RWPE2 (cell line): ENCODE results near the gene FAT4.

Source experiments
- ATAC-seq: fragments of 200-7000 bp; cut with Tn5 transposase; 3 replicates; pipeline ENCODE4 v1.9.1; 2021; ENCODE audit warnings: low read depth
- DNase-seq: peaks from one replicate; pipeline ENCODE4 v3.0.0-alpha.2; 2020; ENCODE audit warnings: low spot score
- H3K27ac ChIP-seq: fragments of 450-650 bp; 2 replicates; pipeline ENCODE4 v1.5.1; 2017; ENCODE audit warnings: mild to moderate bottlenecking; ENCODE audit not compliant: poor library complexity, severe bottlenecking
- H3K27me3 ChIP-seq: fragments of 250-450 bp; sonication (Bioruptor Pico); 2 replicates; pipeline ENCODE4 v1.5.1; 2021; ENCODE audit warnings: mild to moderate bottlenecking, moderate library complexity; ENCODE audit not compliant: insufficient read depth, poor library complexity, severe bottlenecking
- H3K36me3 ChIP-seq: fragments of 250-450 bp; sonication (Bioruptor Pico); 2 replicates; pipeline ENCODE4 v1.5.1; 2020; ENCODE audit warnings: low read depth, mild to moderate bottlenecking, moderate library complexity
- H3K4me1 ChIP-seq: fragments of 250-450 bp; sonication (Bioruptor Pico); 2 replicates; pipeline ENCODE4 v1.5.1; 2021; ENCODE audit warnings: mild to moderate bottlenecking, moderate library complexity; ENCODE audit not compliant: insufficient read depth, poor library complexity, severe bottlenecking
- H3K4me3 ChIP-seq: fragments of 250-450 bp; sonication (Bioruptor Pico); 2 replicates; pipeline ENCODE4 v1.5.1; 2021; ENCODE audit warnings: mild to moderate bottlenecking, moderate library complexity; ENCODE audit not compliant: severe bottlenecking
- H3K9me3 ChIP-seq: fragments of 250-450 bp; sonication (Bioruptor Pico); 2 replicates; pipeline ENCODE4 v1.5.1; 2021; ENCODE audit warnings: mild to moderate bottlenecking, moderate library complexity; ENCODE audit not compliant: severe bottlenecking
- CTCF ChIP-seq: fragments of 450-650 bp; IDR thresholded peaks from one replicate; pipeline ENCODE4 v1.5.1; 2017; ENCODE audit warnings: mild to moderate bottlenecking, moderate library complexity; ENCODE audit not compliant: poor library complexity, severe bottlenecking

The FAT4 gene

GRCh38 chr4:125355791-125356190 is 41.0 kb downstream of the FAT4 start:
- Histone ChIP-seq H3K36me3 (no peaks in the 10 kb centered on the region), H3K9me3 (no peaks in the 10 kb centered on the region), H3K27me3 (no peaks in the 10 kb centered on the region), H3K4me3 (no peak overlapping the region), H3K4me1 (no peaks in the 10 kb centered on the region), H3K27ac (no peak overlapping the region)
- no peak for TF ChIP-seq CTCF
- no peak for ATAC-seq
- no peak for DNase-seq

DNA sequence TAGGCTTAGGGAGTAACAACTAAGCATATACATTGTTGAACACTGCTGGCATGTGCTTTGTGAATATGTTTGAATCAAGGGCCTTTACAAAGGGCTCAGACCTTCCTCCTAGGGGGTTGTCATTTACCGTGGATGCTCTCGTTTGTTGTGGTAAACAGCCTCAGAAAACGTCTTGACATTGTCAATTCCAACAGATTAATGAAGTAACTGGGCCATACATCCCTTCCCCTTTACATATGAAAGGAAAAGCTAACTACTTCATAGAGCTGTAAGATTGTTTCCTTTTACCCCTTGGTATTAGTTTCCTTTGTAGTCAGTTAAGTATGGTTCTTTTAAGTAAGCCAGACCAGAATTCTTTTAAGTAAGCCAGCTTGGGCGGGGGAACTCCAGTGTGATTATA is 42.9 kb downstream of the FAT4 start:
- no peaks in the 10 kb centered on the region for H3K36me3 ChIP-seq
- H3K27me3 ChIP-seq: no peaks in the 10 kb centered on the region
- no peak for TF ChIP-seq CTCF
- H3K4me1 ChIP-seq: no peaks in the 10 kb centered on the region
- DNase-seq: no peak
- H3K4me3 ChIP-seq: no peak overlapping the region
- no peak overlapping the region for H3K27ac ChIP-seq
- no peak for ATAC-seq
- H3K9me3 ChIP-seq: no peaks in the 10 kb centered on the region

- H3K27ac ChIP-seq: no peak overlapping the region
- no peaks in the 10 kb centered on the region for H3K27me3 ChIP-seq
- DNase-seq (no peak), ATAC-seq (no peak)
- H3K4me1 ChIP-seq: no peaks in the 10 kb centered on the region
- no peaks in the 10 kb centered on the region for H3K9me3 ChIP-seq
- no peaks in the 10 kb centered on the region for H3K36me3 ChIP-seq
- no peak for TF ChIP-seq CTCF
- no peak overlapping the region for H3K4me3 ChIP-seq
Measured at GRCh38 chr4:125358453-125358852, 43.7 kb downstream of the FAT4 start.

DNA sequence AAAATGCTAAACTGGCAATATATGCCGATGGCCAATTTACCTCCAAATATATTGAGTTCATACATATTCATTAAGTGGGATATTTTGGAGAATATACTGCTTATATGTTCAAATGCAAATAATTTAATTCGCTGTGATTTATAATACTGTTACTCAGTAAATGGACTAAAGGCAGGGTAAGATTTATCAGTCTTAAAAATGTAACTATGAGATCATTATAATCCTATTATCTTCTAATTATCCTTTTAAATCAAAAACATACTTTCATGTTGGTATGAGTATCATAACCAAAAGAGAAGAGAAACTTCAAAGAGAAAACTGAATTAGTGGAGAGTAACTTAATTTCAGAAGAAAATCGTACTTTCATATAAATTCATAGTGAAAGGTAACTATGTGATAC is 44.6 kb downstream of the FAT4 start:
- DNase-seq (no peak), ATAC-seq (no peak)
- Histone ChIP-seq H3K27ac (no peak overlapping the region), H3K4me1 (no peaks in the 10 kb centered on the region), H3K27me3 (no peaks in the 10 kb centered on the region), H3K9me3 (no peaks in the 10 kb centered on the region), H3K36me3 (no peaks in the 10 kb centered on the region), H3K4me3 (no peak overlapping the region)
- TF ChIP-seq CTCF: no peak

DNA sequence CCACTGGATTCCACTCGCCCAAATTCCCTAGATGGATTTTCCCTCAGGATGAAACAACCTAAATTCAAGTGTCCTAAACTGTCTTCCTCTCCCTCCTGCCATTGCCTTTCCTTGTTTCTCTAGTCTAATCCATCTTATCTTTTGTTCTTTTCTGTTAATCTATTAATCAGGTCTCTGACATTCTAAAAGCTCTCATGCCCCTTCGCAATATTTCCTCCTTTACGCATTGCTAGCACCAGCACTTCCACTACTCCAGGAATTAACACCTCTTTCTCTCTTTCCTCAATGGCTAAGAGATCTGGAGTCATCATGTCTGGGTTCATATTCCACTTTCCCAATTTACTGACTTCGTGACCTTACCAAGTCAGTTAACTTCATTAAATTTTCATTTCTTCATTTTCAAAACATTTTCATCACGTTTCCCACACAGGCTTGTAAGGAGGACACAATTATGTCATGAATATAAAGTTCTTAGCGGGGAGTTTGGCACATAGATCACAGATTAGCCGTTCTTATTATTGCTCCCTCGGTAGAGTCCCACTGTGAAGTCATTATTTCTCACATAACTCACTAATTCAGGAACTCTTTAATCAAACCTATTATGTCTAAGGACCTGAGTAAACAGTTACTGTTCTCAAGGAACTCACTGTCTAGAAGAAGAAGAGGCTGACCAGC is 45.3 kb downstream of the FAT4 start:
- Histone ChIP-seq H3K27me3 (no peaks in the 10 kb centered on the region), H3K9me3 (no peaks in the 10 kb centered on the region), H3K36me3 (no peaks in the 10 kb centered on the region), H3K4me1 (no peaks in the 10 kb centered on the region), H3K27ac (no peak overlapping the region), H3K4me3 (no peak overlapping the region)
- TF ChIP-seq CTCF: no peak
- ATAC-seq (no peak), DNase-seq (no peak)
